Panc1 (cell line): ENCODE results near the gene HPCAL1. TPM values are rescaled to one million over a fixed set of nuclear protein-coding genes. Genes with fewer than 3 reads are reported as not detected.

ENCODE experiments used
- ATAC-seq: fragments of 200-7000 bp; cut with Tn5 transposase; 2 replicates; pipeline ENCODE4 v1.9.1; 2020; ENCODE audit warnings: mild to moderate bottlenecking, moderate library complexity
- BruUV-seq: library from RNA; stranded (reverse); fragments of 400-500 nt; replicated peaks from 2 replicates; lab custom pipeline; 2021; lab: Mats Ljungman, UMichigan
- CTCF ChIA-PET: fragments of 300-600 bp; sonication (Branson Sonifier 250); formaldehyde crosslinking; loops from one replicate; lab custom pipeline; 2022; ENCODE audit warnings: antibody characterized with exemption; lab: Charles Lee
- POLR2A ChIA-PET: fragments of 300-600 bp; sonication (Branson Sonifier 250); formaldehyde crosslinking; loops from one replicate; lab custom pipeline; 2022; ENCODE audit warnings: antibody characterized with exemption; lab: Charles Lee
- DNase-seq: peaks from one replicate; pipeline ENCODE4 v3.0.0-alpha.2; 2010; ENCODE audit warnings: low read depth, low spot score
- H3K27ac ChIP-seq: 2 replicates; pipeline ENCODE4 v1.5.1; 2011; ENCODE audit warnings: mild to moderate bottlenecking, low read length, inconsistent platforms
- H3K27me3 ChIP-seq: fragments of 200-500 bp; sonication (Bioruptor generic); 2 replicates; pipeline ENCODE4 v1.6.0; 2014; ENCODE audit warnings: low read length, inconsistent platforms; ENCODE audit not compliant: control insufficient read depth, insufficient read depth
- H3K36me3 ChIP-seq: fragments of 200-500 bp; sonication (Bioruptor generic); 2 replicates; pipeline ENCODE4 v1.5.1; 2014; ENCODE audit warnings: inconsistent platforms, mild to moderate bottlenecking, low read length, moderate library complexity; ENCODE audit not compliant: control insufficient read depth, insufficient read depth
- H3K4me1 ChIP-seq: 2 replicates; pipeline ENCODE4 v1.5.1; 2011; ENCODE audit warnings: inconsistent platforms, mild to moderate bottlenecking, low read length, moderate library complexity; ENCODE audit not compliant: control insufficient read depth, insufficient read depth
- H3K4me3 ChIP-seq, 2 experiments: 2 replicates each; pipeline ENCODE4 v1.5.1; 2011 to 2012; ENCODE audit warnings: low read depth in 2 of 2, low read length in 2 of 2, mild to moderate bottlenecking in 2 of 2, inconsistent platforms in 1 of 2, moderate library complexity in 1 of 2
- H3K9me3 ChIP-seq: fragments of 200-500 bp; sonication (Bioruptor generic); 2 replicates; pipeline ENCODE4 v1.5.1; 2014; ENCODE audit warnings: low read depth, mild to moderate bottlenecking, inconsistent platforms, low read length, moderate library complexity; ENCODE audit not compliant: control insufficient read depth, insufficient read depth
- POLR2AphosphoS5 ChIP-seq: IDR thresholded peaks from 2 replicates; pipeline ENCODE4 v1.6.1; 2012; ENCODE audit warnings: mild to moderate bottlenecking, low read depth, low read length, moderate library complexity
- SIN3A ChIP-seq: IDR thresholded peaks from 2 replicates; pipeline ENCODE4 v1.6.1; 2012; ENCODE audit warnings: low read depth, mild to moderate bottlenecking, low read length, moderate library complexity, borderline replicate concordance; ENCODE audit not compliant: insufficient read depth
- TCF7L2 ChIP-seq: IDR thresholded peaks from 2 replicates; pipeline ENCODE4 v1.6.1; 2011; ENCODE audit warnings: mild to moderate bottlenecking, low read depth, low read length, inconsistent platforms
- in situ Hi-C: cut with HindIII; loops from 2 replicates; pipeline ENCODE4 v1.10.0; 2016; ENCODE audit warnings: low sequenced_read_pairs, low pct_unique_long_range_greater_than_20kb
- intact Hi-C: fragments of 100-400 bp; cut with micrococcal nuclease; formaldehyde crosslinking; loops from one replicate; pipeline ENCODE4 v1.10.0; 2022; ENCODE audit not compliant: unreplicated experiment
- total RNA-seq: library from RNA; stranded (reverse); gene quantifications from one replicate; pipeline ENCODE4 v1.2.1, GENCODE V29; 2021; ENCODE audit not compliant: unreplicated experiment
- TF ChIP-seq, protein P1 (sequence below), 2 experiments: IDR thresholded peaks; 2 replicates each; pipeline ENCODE4 v1.6.1; 2011 to 2012; ENCODE audit warnings: low read depth in 2 of 2, control low read depth in 1 of 2, low read length in 1 of 2, mild to moderate bottlenecking in 1 of 2, moderate library complexity in 1 of 2; ENCODE audit not compliant: insufficient read depth in 1 of 2
- TF ChIP-seq, protein P2 (sequence below): fragments of 450-650 bp; IDR thresholded peaks from 2 replicates; pipeline ENCODE4 v1.5.1; 2017; ENCODE audit warnings: mild to moderate bottlenecking

The HPCAL1 gene
- total RNA-seq, 1 experiment from 2014 or later: 234 TPM

DNA sequence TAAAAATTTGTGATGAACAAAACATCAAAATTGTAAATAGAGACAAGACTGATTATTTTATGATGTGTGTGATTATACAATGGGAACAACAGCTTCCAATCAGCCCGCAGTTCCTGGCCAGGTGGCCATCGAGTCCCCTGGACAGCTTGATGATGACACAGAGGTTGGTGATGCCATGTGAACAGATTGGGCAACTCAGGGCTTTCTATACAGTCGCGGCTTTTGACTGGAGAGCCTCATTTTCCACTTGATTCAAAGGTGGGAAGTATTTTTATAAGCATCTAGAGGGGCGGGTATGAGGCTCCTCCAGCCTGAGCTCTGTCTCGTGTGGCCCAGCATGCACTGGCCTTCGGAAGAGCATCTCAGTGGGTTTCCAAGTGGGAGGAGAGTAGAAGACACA lies 14.9 kb upstream of the HPCAL1 start:
- BruUV-seq: no TSS peak
- ChIA-PET POLR2A (no interaction called here), CTCF (interaction anchor here (0.5 kb wide), 1 partner anchor 41 kb away, joined by 5 read pairs; no protein-coding TSS in a partner anchor)
- intact Hi-C loops: no loop called here
- Histone ChIP-seq H3K4me1 (peaks cover 64% of the 10 kb centered on the region), H3K36me3 (no peaks in the 10 kb centered on the region), H3K9me3 (no peaks in the 10 kb centered on the region), H3K27me3 (no peaks in the 10 kb centered on the region), H3K27ac (peak overlapping the region; percentile 82), H3K4me3 (no peak overlapping the region)
- ATAC-seq (no peak), DNase-seq (no peak)
- no peak for TF ChIP-seq TCF7L2
- TF ChIP-seq, protein P1, sequence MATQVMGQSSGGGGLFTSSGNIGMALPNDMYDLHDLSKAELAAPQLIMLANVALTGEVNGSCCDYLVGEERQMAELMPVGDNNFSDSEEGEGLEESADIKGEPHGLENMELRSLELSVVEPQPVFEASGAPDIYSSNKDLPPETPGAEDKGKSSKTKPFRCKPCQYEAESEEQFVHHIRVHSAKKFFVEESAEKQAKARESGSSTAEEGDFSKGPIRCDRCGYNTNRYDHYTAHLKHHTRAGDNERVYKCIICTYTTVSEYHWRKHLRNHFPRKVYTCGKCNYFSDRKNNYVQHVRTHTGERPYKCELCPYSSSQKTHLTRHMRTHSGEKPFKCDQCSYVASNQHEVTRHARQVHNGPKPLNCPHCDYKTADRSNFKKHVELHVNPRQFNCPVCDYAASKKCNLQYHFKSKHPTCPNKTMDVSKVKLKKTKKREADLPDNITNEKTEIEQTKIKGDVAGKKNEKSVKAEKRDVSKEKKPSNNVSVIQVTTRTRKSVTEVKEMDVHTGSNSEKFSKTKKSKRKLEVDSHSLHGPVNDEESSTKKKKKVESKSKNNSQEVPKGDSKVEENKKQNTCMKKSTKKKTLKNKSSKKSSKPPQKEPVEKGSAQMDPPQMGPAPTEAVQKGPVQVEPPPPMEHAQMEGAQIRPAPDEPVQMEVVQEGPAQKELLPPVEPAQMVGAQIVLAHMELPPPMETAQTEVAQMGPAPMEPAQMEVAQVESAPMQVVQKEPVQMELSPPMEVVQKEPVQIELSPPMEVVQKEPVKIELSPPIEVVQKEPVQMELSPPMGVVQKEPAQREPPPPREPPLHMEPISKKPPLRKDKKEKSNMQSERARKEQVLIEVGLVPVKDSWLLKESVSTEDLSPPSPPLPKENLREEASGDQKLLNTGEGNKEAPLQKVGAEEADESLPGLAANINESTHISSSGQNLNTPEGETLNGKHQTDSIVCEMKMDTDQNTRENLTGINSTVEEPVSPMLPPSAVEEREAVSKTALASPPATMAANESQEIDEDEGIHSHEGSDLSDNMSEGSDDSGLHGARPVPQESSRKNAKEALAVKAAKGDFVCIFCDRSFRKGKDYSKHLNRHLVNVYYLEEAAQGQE (IDR thresholded peaks at IDR 0.05; ENCODE audit: insufficient read depth in 1 of 2, low read depth in 2 of 2, low read length in 1 of 2): no peak
- no peak for TF ChIP-seq POLR2AphosphoS5
- in situ Hi-C loops: no loop called here

DNA sequence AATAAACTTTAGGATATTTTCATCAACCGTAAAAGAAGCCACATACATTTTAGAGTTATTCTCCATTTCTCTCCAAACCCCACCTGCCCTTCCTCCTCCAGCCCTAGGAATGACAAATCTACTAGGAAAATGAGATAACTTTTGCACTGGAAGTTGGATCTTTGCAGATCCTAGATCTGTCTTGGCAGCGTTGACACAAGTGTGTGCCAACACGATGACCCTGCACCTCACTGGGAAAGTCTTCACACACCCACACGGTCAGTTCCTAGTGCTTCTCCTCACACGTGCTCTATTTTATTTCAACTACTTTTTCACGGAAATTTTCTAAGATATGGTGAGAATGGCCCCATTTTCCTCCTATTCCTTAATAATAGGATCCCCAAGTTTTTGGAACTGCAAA lies 14.1 kb upstream of the HPCAL1 start:
- DNase-seq (no peak), ATAC-seq (no peak)
- Histone ChIP-seq H3K27ac (peak overlapping the region; percentile 55; the same call in 1 of the 2 replicates), H3K36me3 (no peaks in the 10 kb centered on the region), H3K27me3 (no peaks in the 10 kb centered on the region), H3K9me3 (no peaks in the 10 kb centered on the region; the same call in 1 of the 2 replicates), H3K4me3 (no peak overlapping the region), H3K4me1 (peaks cover 56% of the 10 kb centered on the region)
- TF ChIP-seq, protein P1 (IDR thresholded peaks at IDR 0.05; ENCODE audit: insufficient read depth in 1 of 2, low read depth in 2 of 2, low read length in 1 of 2): no peak
- TF ChIP-seq POLR2AphosphoS5 (no peak), SIN3A (no peak), TCF7L2 (no peak)
- TF ChIP-seq, protein P2, sequence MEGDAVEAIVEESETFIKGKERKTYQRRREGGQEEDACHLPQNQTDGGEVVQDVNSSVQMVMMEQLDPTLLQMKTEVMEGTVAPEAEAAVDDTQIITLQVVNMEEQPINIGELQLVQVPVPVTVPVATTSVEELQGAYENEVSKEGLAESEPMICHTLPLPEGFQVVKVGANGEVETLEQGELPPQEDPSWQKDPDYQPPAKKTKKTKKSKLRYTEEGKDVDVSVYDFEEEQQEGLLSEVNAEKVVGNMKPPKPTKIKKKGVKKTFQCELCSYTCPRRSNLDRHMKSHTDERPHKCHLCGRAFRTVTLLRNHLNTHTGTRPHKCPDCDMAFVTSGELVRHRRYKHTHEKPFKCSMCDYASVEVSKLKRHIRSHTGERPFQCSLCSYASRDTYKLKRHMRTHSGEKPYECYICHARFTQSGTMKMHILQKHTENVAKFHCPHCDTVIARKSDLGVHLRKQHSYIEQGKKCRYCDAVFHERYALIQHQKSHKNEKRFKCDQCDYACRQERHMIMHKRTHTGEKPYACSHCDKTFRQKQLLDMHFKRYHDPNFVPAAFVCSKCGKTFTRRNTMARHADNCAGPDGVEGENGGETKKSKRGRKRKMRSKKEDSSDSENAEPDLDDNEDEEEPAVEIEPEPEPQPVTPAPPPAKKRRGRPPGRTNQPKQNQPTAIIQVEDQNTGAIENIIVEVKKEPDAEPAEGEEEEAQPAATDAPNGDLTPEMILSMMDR: no peak
- in situ Hi-C loops (no loop called here), intact Hi-C loops (no loop called here)
- ChIA-PET POLR2A (no interaction called here), CTCF (no interaction called here)
- BruUV-seq: no TSS peak
